Sigmoid colon (tissue), 7 donors: ENCODE results near the gene OR2A1. TPM values are rescaled to one million over a fixed set of nuclear protein-coding genes. Genes with fewer than 3 reads are reported as not detected.
"Not testable (repeated sequence)": the region's sequence is repeated elsewhere in the genome, so short reads cannot be mapped to it uniquely, and the experiment has no call there.

Experiments used
- DNase-seq: peaks from one replicate; pipeline ENCODE4 v3.0.0-alpha.2; 2019
- H3K27ac ChIP-seq, 4 donors: fragments of 200-600 bp; sonication (generic); one replicate each; pipeline ENCODE4 v1.5.1; 2016 to 2019; ENCODE audit warnings: mild to moderate bottlenecking in 1 of 4
- H3K27me3 ChIP-seq, 3 donors: fragments of 200-600 bp; sonication (generic); one replicate each; pipeline ENCODE4 v1.5.1; 2019; ENCODE audit warnings: mild to moderate bottlenecking in 1 of 3
- H3K36me3 ChIP-seq, 4 donors: fragments of 200-600 bp; sonication (generic); one replicate each; pipeline ENCODE4 v1.5.1; 2016 to 2019
- H3K4me1 ChIP-seq, 4 donors: fragments of 200-600 bp; sonication (generic); one replicate each; pipeline ENCODE4 v1.5.1; 2017 to 2019
- H3K4me3 ChIP-seq, 4 donors: fragments of 200-600 bp; sonication (generic); one replicate each; pipeline ENCODE4 v1.5.1; 2017 to 2019; ENCODE audit warnings: mild to moderate bottlenecking in 2 of 4, moderate library complexity in 1 of 4
- H3K9me3 ChIP-seq, 4 donors: fragments of 200-600 bp in 3 of 4; sonication (generic) in 3 of 4; one replicate each; pipeline versions ENCODE4 v1.5.1 to v1.6.1; 2013 to 2019
- WGBS, 2 donors: extraction: QIAGEN DNeasy Blood & Tissue Kit; methylation state at CpG; one replicate each; pipeline ENCODE4 v1.1.7; 2013; 5-methylcytosine and 5-hydroxymethylcytosine counted together
- intact Hi-C: fragments of 100-400 bp; cut with DNase I; formaldehyde crosslinking; loops from one replicate; pipeline ENCODE4 v1.15.1; 2023
- polyA plus RNA-seq, 3 donors: library from polyadenylated mRNA; stranded (reverse); fragments of 200-250 nt; gene quantifications; one replicate each; pipeline ENCODE4 v1.2.3, GENCODE V29; 2013
- total RNA-seq, 4 donors: library from RNA; depleted of rRNA; stranded (reverse); fragments of >200 nt; gene quantifications; one replicate each; pipeline ENCODE4 v1.1.0, GENCODE V29; 2016
- donor health status: healthy with polysubstance abuse.
- donor health status: Bipolar disorder and iron deficiency.
- donor health status: healthy.

Gene OR2A1
- total and polyA plus RNA-seq, 7 donors = 0.06 to 0.36 (median 0.15) TPM; not detected in 3

DNA sequence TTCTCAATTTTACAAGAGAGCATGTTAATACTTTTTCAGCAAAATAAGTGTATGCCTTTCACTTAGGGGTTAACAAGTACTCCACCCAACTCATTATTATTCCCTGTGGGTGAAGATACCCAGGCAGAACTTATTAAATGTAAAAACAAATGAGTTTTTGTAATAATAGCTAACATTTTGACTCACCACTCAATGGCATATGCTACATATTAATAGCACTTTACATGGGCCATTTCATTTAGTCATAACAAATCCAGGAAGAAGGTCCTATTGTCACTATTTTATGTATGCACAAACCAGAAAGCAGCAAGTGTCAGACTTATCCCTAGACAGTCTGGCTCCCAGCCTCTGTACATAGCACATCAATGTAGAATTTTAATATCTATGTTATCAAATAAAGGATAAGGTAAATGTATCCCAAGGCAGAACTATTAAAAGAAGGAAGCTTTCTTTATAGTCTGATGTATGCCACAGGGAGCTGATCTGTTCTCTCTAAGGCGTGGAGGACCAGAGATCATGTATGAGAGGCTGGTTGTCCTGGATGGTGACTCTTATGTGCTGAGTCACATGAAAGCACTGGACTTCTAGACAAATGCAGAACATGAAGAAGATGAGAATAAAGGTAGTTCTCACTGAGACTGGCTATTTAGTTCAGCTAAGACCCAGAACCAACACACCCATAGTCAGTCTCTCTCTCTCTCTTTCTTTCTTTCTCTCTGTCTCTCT is 9.5 kb upstream of the OR2A1 start:
- DNase-seq, H3K27me3 ChIP-seq, intact Hi-C loops, H3K9me3 ChIP-seq, H3K4me1 ChIP-seq, H3K4me3 ChIP-seq, H3K27ac ChIP-seq, H3K36me3 ChIP-seq: not testable (repeated sequence)
- WGBS, 2 donors = no CpG with 5 or more reads among the region's 1 CpG

DNA sequence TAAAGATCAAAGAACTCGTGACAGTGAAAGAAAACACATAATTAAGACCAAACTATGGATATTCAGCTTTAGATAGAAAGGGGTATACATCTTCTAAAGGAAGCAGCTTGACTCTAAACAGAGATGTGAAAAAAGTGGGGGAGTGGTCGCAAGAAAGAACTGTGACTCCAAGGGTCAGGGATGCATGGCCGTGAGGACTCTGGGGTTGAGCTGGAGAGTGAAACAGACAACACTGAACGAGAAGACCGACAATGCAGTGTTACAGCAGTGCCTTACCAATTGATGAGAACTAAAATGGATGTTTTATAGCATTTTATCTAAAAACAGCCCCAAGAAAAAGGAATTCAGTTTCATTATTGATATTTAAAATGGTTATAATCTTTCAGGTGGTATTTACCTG is 8.6 kb upstream of the OR2A1 start:
- intact Hi-C loops, H3K4me3 ChIP-seq, H3K27me3 ChIP-seq, H3K9me3 ChIP-seq, DNase-seq, H3K36me3 ChIP-seq, H3K4me1 ChIP-seq, H3K27ac ChIP-seq: not testable (repeated sequence)
- WGBS, 2 donors = no CpG with 5 or more reads among the region's 5 CpGs

DNA sequence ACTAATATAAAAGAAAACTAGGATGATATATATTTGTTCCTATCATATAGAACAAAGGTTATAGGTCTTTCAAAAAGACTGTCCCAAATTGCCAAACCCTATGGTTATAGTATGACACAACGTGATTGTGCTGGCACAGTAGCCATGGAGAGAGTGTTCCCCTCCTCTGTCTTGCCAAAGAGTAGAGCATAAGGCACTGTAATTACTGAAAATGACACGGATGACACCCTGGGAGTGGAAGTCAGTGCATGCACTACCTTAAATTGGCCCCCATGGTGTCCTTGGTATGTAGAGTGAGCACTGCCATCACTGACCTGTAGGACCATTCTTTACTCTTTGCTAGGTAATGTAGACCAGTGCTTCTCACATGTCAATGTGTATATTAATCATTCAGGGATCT is 7.1 kb upstream of the OR2A1 start:
- H3K9me3 ChIP-seq, H3K27ac ChIP-seq, intact Hi-C loops, H3K4me3 ChIP-seq, H3K36me3 ChIP-seq, DNase-seq, H3K27me3 ChIP-seq, H3K4me1 ChIP-seq: not testable (repeated sequence)
- no CpG with 5 or more reads among the region's 2 CpGs for WGBS, 2 donors

GRCh38 chr7:144309702-144310101 is 2.5 kb upstream of the OR2A1 start:
- DNase-seq, H3K4me1 ChIP-seq, H3K4me3 ChIP-seq, intact Hi-C loops, H3K36me3 ChIP-seq, H3K27me3 ChIP-seq, H3K9me3 ChIP-seq, H3K27ac ChIP-seq: not testable (repeated sequence)
- no CpG with 5 or more reads among the region's 2 CpGs for WGBS, 2 donors

DNA sequence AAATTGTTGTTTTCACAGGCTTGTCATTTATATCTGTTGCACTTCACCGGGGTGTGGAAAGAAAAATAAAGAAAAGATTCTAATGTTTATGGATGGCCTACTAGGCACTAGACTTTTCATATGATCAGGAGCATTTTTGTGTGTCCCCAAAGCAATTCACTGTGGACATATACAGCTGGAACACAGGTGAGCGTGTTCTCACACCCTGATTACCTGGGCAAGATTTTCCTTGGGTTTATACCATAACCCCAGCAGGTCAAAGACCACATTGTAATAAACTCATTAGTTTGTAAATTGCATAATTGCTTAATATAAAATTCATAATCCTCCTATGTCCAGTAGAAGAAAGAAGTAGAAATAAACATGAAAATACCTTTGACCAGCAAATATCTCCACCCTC is 1.0 kb upstream of the OR2A1 start:
- no CpG with 5 or more reads among the region's 2 CpGs for WGBS, 2 donors
- H3K27ac ChIP-seq, H3K36me3 ChIP-seq, H3K9me3 ChIP-seq, H3K27me3 ChIP-seq, intact Hi-C loops, H3K4me1 ChIP-seq, DNase-seq, H3K4me3 ChIP-seq: not testable (repeated sequence)

DNA sequence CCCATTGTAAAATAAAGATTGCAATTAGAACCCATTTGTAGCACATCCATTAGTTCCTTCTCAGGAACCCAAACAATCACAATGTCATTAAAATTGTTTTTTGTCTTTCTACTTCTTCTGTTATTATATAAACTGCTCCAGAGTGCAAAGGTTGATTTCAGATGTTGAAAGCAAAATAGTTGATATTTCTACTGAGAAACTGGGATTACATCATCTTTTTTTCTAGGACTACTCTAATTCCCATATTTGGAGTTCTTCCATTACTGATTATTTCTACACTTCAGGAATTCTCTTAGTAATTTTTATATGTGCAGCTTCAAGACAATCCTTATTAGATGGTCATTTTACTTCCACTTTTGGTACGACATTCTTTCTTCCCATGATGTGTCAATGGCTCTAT is 5.3 kb downstream of the OR2A1 start:
- H3K4me1 ChIP-seq, H3K4me3 ChIP-seq, H3K36me3 ChIP-seq, H3K9me3 ChIP-seq, intact Hi-C loops, DNase-seq, H3K27me3 ChIP-seq, H3K27ac ChIP-seq: not testable (repeated sequence)
- WGBS, 2 donors = no CpG with 5 or more reads among the region's 1 CpG

DNA sequence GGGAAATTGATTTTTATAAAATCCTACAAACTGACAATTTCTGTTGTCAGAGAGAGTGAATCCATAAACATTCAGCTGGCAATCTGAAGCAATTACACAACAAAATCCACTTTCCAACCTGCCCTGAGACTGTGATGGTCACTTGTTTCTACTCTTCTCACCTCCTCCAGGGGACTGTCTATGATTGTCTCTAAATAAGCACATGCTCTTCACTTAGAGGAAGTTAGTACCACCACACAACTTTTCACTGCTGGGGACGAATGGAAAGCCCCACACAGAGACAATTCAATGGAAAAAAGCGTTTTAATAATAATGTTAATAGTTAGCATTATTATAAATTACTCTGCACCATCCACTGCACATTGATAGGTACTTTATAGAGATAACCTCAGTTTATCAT is 7.3 kb downstream of the OR2A1 start:
- H3K4me1 ChIP-seq, H3K27me3 ChIP-seq, H3K27ac ChIP-seq, H3K36me3 ChIP-seq, intact Hi-C loops, H3K9me3 ChIP-seq, H3K4me3 ChIP-seq, DNase-seq: not testable (repeated sequence)
- WGBS, 2 donors = no CpG with 5 or more reads among the region's 2 CpGs

- H3K9me3 ChIP-seq, H3K27me3 ChIP-seq, H3K4me1 ChIP-seq, H3K27ac ChIP-seq, intact Hi-C loops, H3K4me3 ChIP-seq, H3K36me3 ChIP-seq, DNase-seq: not testable (repeated sequence)
- WGBS, 2 donors = 80 to 87% methylated on average over 1 of the region's 3 CpGs
These were observed 9.5 kb downstream of the OR2A1 start for GRCh38 chr7:144321677-144322206.

- H3K4me1 ChIP-seq, H3K27me3 ChIP-seq, H3K36me3 ChIP-seq, H3K27ac ChIP-seq, H3K9me3 ChIP-seq, intact Hi-C loops, DNase-seq, H3K4me3 ChIP-seq: not testable (repeated sequence)
- WGBS, 2 donors = 66 to 88% methylated on average over 2 to 3 of the region's 4 CpGs
These were observed 11.1 kb downstream of the OR2A1 start for GRCh38 chr7:144323359-144323758.

GRCh38 chr7:144325868-144326267 is 13.6 kb downstream of the OR2A1 start:
- H3K27me3 ChIP-seq, H3K36me3 ChIP-seq, H3K9me3 ChIP-seq, H3K4me1 ChIP-seq, DNase-seq, H3K4me3 ChIP-seq, H3K27ac ChIP-seq, intact Hi-C loops: not testable (repeated sequence)
- WGBS, 2 donors = 94 to 97% methylated on average over 3 of the region's 5 CpGs

DNA sequence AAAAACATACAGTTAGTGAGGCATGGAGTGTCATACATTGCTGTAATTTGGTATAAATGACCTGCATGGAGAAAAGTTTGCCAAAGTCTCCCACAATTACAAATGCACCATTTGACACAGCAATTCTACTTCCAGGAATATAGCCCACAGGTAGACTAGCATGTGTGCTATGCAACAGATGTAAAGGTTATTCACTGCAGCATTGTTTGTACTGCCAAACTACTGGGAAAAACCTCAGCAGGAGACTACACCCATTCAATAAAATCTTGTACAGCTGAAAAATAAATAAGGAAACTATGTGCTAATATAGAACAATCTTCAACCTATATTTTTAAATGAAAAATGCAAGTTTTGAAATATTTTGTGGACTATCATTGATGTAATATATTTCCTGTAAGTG is 17.8 kb downstream of the OR2A1 start:
- H3K4me1 ChIP-seq, H3K27me3 ChIP-seq, H3K9me3 ChIP-seq, DNase-seq, intact Hi-C loops, H3K4me3 ChIP-seq, H3K27ac ChIP-seq, H3K36me3 ChIP-seq: not testable (repeated sequence)

DNA sequence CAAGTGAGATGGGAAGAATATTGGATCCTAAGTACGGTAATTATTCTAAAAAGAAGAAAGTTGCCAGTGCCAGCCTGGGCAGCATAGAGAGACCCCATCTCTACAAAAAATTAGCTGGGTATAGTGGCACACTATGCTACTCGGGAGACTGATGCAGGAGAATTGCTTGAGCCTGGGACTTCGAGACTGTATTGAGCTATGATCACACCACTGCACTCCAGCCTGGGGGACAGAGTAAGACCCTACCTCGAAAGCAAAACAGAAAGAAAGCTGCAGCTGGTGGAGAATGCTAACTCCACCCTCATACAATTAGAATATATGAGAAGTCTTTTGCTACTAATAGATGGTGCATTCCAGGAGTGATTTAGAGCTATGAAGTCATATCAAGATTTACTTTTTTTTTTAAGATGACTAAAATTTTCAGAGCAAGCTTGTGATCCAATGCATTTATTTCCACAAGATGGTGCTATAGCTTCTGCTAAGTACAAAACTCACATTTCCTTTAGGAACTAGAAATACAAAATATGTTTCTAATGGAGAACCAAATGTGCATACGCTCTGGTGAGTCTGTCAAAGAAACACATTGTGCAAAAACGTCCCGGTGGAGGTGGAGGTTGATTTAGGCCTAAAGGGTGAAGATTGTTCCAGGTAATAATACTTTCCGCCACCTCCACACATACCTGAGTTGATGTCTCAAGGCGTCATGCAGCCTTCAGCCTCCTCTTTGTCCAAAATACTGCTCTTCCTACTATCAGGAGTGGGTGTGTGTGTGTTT is 19.2 kb downstream of the OR2A1 start:
- H3K4me3 ChIP-seq, intact Hi-C loops, H3K9me3 ChIP-seq, DNase-seq, H3K4me1 ChIP-seq, H3K27me3 ChIP-seq, H3K36me3 ChIP-seq, H3K27ac ChIP-seq: not testable (repeated sequence)
- 93 to 100% methylated on average over 2 of the region's 9 CpGs for WGBS, 2 donors

DNA sequence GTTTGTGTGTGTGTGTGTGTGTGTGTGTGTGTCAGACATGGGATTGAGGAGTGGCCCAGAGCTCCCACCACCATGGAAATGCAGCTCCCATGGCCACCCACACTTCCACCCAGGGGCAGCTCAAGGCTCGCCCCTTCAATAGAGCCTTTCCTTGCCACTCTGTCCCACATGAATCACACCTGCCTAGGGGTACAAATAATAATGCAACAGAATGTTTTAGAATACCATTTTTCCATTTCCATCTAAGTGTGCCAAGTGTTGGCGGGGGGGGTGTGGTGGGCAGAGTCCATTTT is 19.7 kb downstream of the OR2A1 start:
- H3K27ac ChIP-seq, H3K36me3 ChIP-seq, intact Hi-C loops, H3K27me3 ChIP-seq, H3K4me3 ChIP-seq, H3K9me3 ChIP-seq, DNase-seq, H3K4me1 ChIP-seq: not testable (repeated sequence)
- 68 to 100% methylated on average over 1 to 2 of the region's 2 CpGs for WGBS, 2 donors
